HG03571 (cell line): ENCODE data around the gene STRN3.
"Not testable (repeated sequence)": the region's sequence is repeated elsewhere in the genome, so short reads cannot be mapped to it uniquely, and the experiment has no call there.

ENCODE experiments used
- ATAC-seq: cut with Tn5 transposase; IDR thresholded peaks from one replicate; pipeline ENCODE4 v1.9.1; 2021; ENCODE audit not compliant: unreplicated experiment

Gene STRN3

GRCh38 chr14:31001339-31001658, 24.9 kb downstream of the STRN3 start:
- ATAC-seq = no peak

GRCh38 chr14:31000629-31001338, 25.4 kb downstream of the STRN3 start:
- no peak for ATAC-seq

GRCh38 chr14:30999038-30999773, 27.0 kb downstream of the STRN3 start:
- no peak for ATAC-seq

- no peak for ATAC-seq
Measured at GRCh38 chr14:30998100-30998706, 28.0 kb downstream of the STRN3 start.

GRCh38 chr14:30996892-30997659, 29.1 kb downstream of the STRN3 start:
- ATAC-seq = no peak

- no peak for ATAC-seq
Measured at GRCh38 chr14:30995689-30996088, 30.5 kb downstream of the STRN3 start.

GRCh38 chr14:30994681-30995620, 31.2 kb downstream of the STRN3 start:
- ATAC-seq = no peak

GRCh38 chr14:30993071-30993470, 33.1 kb downstream of the STRN3 start:
- ATAC-seq = no peak

GRCh38 chr14:30991408-30991807, 34.8 kb downstream of the STRN3 start:
- no peak for ATAC-seq

- ATAC-seq = no peak
Measured at GRCh38 chr14:30990770-30991169, 35.4 kb downstream of the STRN3 start.

- ATAC-seq = no peak
Measured at GRCh38 chr14:30988509-30988908, 37.7 kb downstream of the STRN3 start.

- ATAC-seq = no peak
Measured at GRCh38 chr14:30985796-30986195, 40.4 kb downstream of the STRN3 start.

GRCh38 chr14:30983858-30984257, 42.3 kb downstream of the STRN3 start:
- no peak for ATAC-seq

GRCh38 chr14:30982533-30982932, 43.6 kb downstream of the STRN3 start:
- no peak for ATAC-seq

GRCh38 chr14:30980980-30981379, 45.2 kb downstream of the STRN3 start:
- no peak for ATAC-seq

- ATAC-seq = not testable (repeated sequence)
Measured at GRCh38 chr14:30980106-30980704, 46.0 kb downstream of the STRN3 start.

- ATAC-seq = no peak
Measured at GRCh38 chr14:30977752-30978151, 48.4 kb downstream of the STRN3 start.

- ATAC-seq = no peak
Measured at GRCh38 chr14:30974628-30975027, 51.6 kb downstream of the STRN3 start.

GRCh38 chr14:30972882-30973582, 53.1 kb downstream of the STRN3 start:
- ATAC-seq = no peak
